Mesenteric fat pad (tissue), 1 donor: ENCODE measurements around the gene ITPRIP. TPM values are rescaled to one million over a fixed set of nuclear protein-coding genes. Genes with fewer than 3 reads are reported as not detected.

Experiments
- DNase-seq: peaks from one replicate; pipeline ENCODE4 v3.0.0-alpha.2; 2020; ENCODE audit warnings: low spot score
- total RNA-seq: library from RNA; stranded (reverse); fragmentation: NEBNext Ultra II Directional; extraction: Animal tissue kit (Norgen Biotek cat#: 25700); gene quantifications from one replicate; pipeline ENCODE4 v1.2.1, GENCODE V29; 2021
- donor health status: DM: yes; HTN: yes; CAD: no.

ITPRIP gene
- total RNA-seq, 1 donor from 2014 or later: 48.3 TPM

DNA sequence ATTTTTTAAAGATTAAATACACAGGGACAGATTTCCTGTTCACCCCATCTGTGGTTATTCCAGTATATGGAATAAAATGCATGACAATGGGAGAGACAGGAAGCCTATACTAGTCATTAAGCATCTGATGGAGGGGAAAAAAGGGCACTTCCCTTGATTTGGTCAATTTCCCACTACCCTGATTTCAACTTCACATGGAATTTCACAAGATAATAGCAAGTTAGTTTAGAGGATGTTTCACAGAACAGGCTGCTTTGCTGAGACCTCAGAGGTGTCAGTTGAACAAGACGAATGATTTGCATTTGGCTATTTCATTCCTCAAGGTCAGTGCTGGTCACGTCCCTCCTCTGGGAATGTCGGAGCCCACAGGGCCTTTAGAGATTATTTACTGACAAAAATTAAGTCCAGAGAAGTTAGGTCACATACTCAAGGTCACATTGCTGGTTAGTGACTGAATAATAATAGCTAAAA is 4.7 kb upstream of the ITPRIP start:
- no peak for DNase-seq

DNA sequence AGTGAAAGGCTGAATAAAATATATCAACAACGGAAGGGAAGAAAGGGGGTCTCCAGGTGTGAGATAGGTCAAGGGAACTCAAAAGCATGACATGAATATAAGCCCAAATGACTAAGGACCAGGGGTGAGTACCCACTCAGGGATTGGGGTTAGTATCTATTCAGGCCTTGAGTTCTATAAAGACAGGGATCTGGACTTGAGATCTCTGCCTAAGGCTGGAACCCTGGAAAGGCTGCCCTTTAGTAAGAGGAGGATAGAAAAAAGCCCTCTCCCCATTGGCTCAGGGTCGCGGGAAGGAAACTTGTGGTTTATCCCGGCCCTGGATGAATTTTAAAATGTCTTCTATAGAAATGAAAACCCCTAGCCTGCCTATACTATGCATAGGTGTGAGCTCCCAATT is 2.4 kb upstream of the ITPRIP start:
- DNase-seq: no peak

DNA sequence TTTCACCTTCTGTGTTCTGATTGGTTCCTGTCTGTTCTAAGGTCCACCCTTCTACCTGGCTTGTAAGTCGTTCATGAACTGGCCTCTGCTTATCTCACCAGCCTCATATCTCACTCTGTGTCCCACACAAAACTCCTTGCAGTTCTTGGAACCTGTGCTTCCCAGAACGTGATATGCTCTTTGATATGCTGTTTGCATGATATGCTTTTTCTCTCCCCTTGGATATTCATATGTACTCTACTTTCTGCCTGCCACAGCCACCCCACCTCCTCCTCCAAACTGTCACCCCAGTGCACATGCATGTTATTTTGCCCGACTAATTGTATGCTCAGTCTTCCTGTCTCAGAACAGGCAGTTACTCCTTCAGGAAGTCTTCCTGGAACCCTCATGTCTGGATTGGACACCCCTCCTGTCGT is 1.9 kb upstream of the ITPRIP start:
- no peak for DNase-seq

DNA sequence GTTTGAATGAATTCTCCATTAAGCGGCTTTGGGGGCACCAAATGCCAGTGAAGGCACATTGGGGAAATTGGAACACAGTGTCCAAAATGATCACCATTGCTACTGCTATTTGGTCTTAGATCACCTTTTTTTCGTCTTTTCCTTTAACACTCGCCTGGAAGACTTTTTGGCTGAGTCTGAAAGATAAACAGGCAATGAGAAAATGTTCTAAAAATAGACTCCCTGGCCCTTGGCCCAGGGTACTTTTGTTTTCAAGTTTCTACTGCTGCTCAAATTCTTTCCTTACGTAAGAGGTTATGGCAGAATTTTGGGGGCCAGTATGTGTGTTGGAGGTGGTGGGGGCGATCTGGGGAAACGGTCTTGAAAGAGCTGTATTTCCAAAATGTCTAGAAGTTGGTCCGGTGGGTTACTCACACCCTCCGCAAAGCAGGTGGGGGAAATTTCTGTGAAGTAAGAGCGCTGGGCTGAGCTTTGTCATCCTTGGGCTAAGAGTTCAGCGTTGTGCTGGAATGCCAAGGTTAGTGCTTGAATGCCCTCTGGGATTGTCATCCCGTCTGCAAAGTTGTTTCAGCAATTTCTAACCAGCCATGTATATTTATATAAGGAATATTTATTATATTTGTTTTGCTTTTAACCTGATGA is 1.3 kb upstream of the ITPRIP start:
- DNase-seq: no peak

DNA sequence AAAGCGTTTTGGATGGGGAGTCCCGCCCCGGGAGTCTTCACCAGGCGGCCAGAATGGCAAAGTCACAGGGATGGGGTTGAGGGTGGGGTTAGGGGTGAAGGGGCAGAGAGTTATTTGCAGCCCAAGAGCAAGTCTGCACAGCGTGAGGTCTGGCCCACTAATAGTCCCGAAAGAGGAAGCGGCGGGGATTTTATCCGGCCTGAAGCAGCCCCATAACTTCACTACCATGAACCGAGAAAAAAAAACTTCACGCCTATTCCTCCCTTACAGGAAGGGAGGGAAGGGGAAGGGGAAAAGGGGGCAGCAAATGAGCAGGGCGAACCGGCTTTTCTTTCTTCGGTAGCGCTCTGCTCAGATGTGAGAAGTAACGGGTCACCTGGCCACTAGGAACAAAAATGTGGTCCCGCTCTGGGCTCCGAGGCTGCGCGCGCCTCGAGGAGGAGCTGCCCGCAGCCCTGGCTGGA is 712 bp downstream of the ITPRIP start:
- no peak for DNase-seq

DNA sequence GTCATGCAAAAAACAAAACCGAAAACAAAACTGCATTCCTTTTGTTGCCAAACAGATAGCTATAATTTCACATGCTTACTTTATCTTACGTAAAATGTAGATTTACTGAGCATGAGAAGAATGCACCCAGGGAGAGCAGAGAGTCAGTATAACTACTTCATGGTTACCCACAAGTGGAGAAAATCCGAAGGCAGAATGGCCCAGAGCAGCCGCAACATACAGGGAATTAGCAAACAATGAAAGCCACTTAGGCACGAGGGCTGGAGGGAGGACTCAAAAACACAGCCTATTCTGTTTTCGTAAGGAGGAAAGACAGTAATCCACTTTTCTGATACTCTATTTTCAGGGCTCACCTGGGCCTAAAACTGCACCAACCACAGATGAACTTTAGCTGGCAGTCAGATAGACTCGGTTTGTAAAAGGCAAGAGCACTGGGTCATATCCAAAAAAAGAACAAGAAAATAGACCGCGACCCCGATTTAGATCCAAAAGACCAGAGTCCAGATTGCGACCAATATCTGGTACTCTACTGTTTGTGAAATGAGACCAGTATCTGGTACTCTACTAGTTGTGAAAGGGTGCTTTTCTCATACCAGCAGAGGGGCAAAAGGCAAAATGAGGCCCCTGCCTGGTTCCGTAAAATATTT is 1.3 kb downstream of the ITPRIP start:
- no peak for DNase-seq

DNA sequence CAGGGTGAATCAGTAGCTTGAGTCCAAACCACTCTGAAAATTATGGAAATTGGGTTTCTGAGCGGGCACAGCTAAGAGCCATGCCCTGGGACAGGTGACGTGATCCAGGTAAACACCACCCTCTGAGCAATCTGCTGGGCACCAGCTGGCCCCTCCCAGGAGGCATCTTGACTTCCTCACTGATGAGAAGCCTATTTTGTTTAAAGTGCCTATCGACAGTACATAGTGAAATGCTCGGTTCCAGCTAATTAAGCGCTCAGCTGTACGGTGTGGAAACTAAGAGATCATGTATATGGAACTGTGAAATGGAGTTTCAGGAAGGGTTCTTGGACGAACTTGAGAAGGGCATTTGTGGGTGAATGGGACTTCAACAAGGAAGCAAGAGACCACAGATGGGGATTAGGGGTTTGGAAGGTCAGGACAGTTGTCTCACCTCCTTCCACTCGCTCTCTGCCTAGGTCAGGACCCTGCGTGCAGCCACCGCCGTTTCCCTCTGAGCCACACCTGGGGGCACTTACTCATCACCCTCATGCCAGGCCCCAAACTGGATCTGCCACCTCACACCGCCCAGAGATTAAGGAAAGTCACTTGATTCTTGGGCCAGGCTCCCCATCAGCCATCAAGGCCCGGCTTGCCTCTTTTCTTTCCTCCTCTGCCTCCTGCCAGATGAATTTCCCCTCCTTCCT is 3.2 kb downstream of the ITPRIP start:
- peak; percentile 55 for DNase-seq

DNA sequence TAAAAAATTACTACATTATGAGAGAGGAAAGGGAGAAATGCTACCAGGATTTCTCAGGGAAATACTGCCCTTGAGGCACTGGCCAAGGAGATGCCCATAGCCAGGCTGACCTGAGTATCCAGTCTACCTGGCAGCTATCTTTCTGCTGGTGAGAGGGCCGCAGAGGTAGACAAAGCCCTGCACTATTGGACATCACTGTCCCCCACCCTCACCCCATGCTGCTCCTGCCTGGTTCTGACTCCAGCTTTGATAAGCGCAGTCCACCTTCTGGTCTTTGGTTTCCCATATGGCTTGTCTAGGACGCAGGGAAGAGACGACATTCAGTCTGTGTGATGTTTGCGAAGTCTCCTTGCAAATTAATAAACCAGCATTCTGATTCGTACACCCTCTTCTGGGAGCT is 3.7 kb downstream of the ITPRIP start:
- DNase-seq: peak; percentile 39

DNA sequence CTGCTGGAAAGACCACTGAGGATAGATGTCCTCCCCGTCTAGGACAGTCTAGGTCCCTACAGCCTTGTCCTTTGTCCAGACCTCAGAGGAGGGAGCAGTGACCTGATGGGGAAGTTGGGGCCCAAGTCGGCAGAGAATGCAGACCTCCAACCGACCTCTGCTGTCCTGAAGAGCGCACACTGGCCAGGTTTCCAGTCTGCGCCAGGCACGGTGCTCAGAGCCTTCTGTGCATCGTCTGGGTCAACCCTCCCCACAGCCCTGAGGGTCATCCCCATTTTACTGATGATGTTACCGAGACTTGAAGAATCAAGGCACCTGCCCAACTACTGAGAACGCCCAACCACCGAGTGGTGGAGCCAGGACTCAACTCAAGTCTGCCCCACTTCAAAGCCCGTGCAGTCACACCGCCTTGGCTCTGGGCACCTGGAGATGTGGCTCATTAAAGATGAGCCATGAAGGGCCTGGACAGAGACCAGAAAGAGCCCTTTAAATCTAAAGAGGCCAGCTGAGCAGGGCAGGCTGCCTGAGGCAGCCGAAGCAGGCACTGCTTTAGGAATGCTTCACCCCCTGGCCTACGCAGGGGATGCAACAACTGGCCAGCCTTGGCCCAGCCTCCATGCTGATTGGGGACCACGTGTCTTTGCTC is 4.4 kb downstream of the ITPRIP start:
- DNase-seq: peak; percentile 59

DNA sequence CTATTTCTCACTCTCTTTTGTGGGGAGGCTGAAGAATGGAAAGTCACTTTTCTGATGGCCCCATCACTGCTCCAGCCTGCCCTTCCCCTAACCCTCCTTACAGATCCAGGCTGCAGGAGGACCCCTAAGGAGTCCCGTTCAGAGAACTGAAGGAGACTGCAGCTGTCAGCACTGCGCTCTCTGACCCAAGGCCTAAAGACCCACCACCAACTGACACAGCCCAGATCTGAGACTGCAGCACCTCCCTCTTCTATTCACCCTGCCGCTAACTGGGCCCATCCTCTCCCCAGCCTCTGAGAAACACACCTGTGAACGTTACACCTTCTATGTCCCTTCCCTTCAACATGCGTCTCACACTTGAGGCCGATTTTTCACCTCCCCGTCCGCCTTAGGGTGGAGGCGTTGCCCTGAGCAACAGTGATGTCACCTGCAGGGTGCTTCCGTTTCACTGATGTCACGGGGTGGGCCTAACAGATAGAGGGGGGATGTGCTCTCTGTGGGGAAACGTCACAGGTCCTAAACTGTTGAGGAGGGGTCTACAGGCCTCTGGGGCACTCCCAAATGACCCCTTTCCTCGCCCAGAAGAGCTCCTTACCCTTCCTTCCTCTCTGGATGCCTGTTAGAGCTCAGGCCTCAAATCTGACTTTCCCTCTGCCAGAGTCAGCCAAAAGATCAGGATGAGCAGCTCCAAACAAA is 5.1 kb downstream of the ITPRIP start:
- DNase-seq: peak; percentile 45

DNA sequence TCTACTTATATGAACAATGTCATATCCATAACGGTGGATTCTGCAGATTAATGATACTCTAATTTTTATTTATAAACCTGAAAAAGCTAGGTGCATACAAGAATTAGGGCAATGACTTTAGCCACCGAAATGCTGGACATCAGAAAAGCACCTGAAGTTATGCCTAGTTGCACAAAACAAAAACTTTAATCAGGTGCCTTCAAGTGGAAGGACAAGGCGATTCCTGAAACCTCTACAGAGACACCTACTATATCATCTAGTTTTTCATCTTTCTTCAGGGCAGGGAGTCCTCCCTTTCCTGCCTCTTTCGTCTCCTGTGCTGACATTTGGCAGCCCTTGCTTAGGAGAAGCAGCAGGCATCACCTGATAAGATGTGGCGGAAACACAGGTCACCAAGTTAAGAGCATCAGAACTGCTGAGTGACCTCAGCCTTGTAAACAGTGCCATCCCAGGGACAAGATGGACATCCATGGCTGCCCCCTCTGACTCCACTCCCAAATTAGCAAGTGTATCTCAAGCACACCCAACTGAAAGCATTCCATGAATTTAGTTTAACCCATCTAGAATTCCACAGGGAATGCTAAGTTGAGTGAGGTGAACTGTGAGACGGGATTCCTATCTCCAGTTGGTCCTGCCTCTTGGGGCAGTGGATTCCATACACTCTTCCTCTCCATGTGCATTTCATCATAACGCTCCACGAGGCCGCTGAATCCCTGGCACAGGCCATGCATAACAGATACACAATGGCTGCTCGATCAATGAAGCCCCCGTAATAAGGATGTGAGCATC is 5.8 kb downstream of the ITPRIP start:
- peak; percentile 18 for DNase-seq

DNA sequence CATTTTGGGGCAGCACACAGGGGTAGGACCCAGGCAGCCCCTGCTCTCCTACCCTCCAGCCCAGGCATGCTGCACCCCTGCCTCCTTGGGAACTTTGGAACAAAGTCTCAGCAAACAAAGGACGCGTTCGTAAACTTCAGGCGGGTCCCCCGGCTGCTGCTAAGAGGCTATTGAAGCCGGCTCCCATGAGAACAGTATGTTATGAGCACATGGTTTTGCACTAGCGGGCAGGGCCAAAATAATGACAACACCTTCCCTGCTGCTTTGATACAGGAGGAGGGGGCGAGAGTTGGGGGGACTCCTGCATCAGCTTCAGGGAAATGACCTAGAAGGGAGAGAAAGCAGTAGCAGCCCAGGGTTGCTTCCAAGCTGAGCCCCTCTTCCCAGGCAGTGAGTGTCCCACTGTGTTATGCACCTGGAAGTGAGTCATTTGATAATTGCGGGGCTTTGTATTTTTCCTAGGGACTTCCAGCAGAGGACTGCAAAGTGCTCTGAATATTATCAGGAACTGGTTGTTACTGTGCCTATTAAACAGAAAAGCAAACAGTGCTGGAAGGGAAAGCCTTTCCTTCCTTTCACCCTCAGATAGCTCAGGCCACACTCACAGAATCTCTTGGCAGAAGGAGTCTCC is 6.9 kb downstream of the ITPRIP start:
- peak; percentile 80 for DNase-seq

DNA sequence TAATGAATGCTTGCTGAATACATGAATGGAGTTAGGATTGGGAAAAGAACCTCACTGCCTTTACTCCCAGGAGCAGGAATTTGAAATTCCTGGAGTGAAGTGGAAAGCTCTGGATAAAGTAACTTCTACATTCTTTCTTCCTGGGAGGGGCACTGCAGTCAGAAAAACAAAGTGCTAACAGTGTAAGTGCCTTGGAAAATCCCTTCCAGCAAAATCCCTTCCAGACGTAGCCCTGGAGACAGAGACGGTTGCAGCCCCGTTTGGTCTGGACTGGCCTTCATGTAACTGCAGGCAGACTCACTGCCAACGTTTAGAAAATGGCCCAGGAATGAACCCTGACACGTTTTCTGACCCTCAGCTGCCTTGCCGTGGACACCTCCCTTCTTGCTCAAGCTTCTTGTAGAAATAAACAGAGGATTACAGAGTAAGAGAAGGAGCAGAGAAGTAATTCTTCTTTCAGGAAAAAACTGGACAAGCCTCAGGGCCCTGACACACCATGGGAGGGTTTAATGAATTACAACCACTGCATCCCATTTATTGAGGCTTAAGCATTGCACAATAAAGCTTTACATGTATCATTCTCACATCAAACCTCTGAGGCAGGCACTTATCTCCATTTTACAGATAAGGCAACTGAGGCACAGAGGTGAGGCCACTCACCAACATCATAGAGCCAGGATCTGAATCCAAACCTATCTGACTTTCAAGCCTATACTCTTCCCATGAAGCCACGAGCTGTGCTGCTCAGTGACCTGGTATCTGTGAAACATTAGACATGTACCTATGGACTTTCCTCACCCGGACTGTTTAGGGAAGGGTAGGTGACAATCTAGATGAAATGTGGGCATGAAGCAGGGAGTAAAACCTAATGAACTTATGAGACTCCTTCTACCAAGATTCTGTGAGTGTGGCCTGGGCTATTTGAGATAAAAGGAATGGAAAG is 7.8 kb downstream of the ITPRIP start:
- peak; percentile 74 for DNase-seq

DNA sequence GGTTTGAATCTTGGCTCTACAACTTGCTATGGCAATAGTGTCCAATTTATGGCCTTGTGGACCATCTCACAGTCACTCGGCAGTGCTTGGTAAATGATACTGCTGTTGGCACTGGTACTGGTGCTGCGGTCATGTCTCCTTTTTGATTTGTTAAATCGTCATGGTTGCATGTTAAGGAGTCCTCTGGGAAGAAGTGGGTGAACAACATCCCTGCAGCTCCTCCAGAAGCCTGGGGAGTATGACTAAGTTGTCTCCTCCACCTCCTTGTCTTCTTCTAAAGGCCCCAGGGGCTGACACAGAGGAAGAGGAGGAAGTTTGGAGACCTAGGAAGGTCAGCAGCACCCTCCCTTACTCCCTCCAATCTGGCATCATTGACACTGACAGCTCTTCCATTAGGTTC is 8.5 kb downstream of the ITPRIP start:
- DNase-seq: peak; percentile 72

DNA sequence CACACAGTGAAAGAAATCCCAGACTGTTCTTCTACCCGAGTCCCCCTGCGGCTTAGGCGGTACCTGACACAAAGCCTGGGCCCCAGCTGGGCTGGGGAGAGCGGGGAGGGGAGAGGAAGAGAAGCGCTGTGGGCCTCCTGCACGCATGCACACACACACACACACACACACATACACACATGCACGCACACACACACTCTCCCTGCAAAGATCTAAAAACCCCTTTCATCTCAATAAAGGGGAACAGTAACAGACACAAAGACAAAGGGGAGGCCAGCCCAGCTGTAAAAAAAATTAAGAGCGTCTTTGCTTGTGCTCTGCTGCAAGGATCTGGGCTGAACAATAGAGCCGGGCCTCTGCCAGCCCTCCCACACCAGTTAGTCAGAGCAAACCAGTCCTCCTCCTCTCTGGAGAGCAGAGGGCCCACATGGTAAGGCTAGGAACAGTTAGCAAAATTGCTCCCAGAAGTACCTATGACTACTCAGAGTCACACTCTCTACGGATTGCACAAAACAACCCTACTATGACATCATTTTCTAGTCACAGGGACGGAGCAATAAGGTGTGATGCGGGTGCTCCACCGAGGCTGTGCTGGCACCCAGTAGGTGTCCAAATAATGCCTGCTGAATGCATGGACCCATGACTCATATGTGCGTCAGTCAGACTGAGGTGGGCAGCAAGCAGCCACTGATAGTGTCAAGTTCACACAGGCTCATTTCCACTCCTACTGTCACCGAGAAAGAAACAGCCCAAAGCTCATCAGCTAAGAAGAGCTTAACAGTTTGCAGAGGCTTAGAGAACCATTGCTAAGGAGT is 9.2 kb downstream of the ITPRIP start:
- DNase-seq: peak; percentile 87

DNA sequence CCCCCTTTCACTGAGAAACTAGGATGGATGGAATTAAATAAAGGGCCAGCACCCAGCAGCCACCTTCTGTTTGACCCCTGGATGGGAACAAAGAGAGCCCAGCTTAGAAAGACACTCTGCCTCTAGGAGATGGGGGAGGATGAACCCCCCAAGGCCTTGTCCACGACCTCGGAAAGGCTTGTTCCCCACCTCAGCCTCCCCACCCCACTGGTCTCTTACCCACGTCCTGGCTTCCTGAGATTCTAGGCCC is 9.7 kb downstream of the ITPRIP start:
- DNase-seq: no peak

DNA sequence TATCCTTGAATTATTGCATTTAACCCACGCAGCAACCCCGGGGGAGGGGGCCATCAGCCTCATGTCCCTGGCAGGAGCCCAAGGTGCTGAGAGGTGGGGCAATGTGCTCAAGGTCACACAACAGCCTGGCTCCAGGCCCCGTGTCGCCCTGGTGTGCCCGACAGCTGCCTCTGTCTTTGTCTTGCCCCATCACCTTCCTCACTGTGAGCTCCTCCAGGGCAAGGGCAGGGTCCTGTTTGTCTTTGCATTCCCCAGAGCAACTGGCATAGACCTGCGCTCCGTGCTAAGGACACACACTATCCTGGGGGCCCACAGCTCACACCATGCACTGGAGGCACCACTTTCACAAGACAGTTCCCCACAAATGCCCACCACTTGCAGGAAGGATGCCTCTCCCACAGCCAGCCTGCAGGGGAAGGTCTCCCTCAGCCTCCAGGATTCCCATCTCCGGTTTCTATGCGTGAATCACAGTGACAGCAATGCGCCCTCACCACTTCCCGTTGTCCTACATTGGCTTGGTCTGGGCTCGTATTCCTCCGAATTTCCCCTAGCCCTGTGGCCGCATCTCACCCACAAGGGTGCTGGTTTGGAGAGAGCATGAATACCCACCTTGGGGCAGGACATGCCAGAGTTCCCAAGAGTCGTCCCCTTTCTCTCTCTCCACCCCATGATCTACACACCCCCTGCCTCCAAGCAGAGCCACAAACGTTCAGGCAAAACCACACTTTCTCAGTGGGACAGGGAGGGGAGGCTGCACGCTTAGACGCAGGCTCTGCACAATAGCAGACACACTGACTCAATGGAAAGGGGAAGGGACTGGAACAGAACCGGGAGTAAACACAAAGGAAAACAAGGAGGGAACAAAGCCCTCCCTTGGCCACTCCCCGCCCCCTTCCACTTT is 10.3 kb downstream of the ITPRIP start:
- DNase-seq: peak; percentile 84
